D341Med (cell line): Measurements from ENCODE around the gene GBX1.

ENCODE experiments used
- DNase-seq: peaks from one replicate; pipeline ENCODE4 v3.0.0; 2012; ENCODE audit warnings: low spot score

The GBX1 gene

GRCh38 chr7:151114151-151115090 lies 53.1 kb downstream of the GBX1 start:
- DNase-seq = no peak

GRCh38 chr7:151113344-151114150 lies 53.9 kb downstream of the GBX1 start:
- no peak for DNase-seq

GRCh38 chr7:151110941-151111645 lies 56.4 kb downstream of the GBX1 start:
- DNase-seq = peak; percentile 94

- no peak for DNase-seq
Observed at GRCh38 chr7:151110236-151110940, 57.1 kb downstream of the GBX1 start.

GRCh38 chr7:151109094-151110048 lies 58.1 kb downstream of the GBX1 start:
- no peak for DNase-seq

- no peak for DNase-seq
Observed at GRCh38 chr7:151107882-151108281, 59.6 kb downstream of the GBX1 start.

- DNase-seq = no peak
Observed at GRCh38 chr7:151104411-151105235, 62.9 kb downstream of the GBX1 start.

GRCh38 chr7:151103973-151104372 lies 63.5 kb downstream of the GBX1 start:
- DNase-seq = no peak

- no peak for DNase-seq
Observed at GRCh38 chr7:151102991-151103390, 64.5 kb downstream of the GBX1 start.

- DNase-seq = no peak
Observed at GRCh38 chr7:151101621-151102396, 65.7 kb downstream of the GBX1 start.

GRCh38 chr7:151100921-151101320 lies 66.6 kb downstream of the GBX1 start:
- DNase-seq = no peak

- no peak for DNase-seq
Observed at GRCh38 chr7:151099486-151100211, 67.8 kb downstream of the GBX1 start.
